ENCODE measurements around the gene PURB.
"Not testable (repeated sequence)": the region's sequence is repeated elsewhere in the genome, so short reads cannot be mapped to it uniquely, and the experiment has no call there.

PURB gene

GRCh38 chr7:44885394-44886317, at the start of gene PURB:
Gene PURB, minus strand, starts transcription at chr7:44885530. Its CDS starts 182 bp downstream, at chr7:44885348.
- peak; percentile 98 for DNase-seq (ENCODE audit: low spot score)
- peak; percentile 98 for FAIRE-seq

GRCh38 chr7:44935016-44935415, 49.7 kb upstream of the PURB start:
- FAIRE-seq = no peak

GRCh38 chr7:44934510-44934909, 49.2 kb upstream of the PURB start:
- FAIRE-seq = not testable (repeated sequence)

More at GRCh38 chr7:44935016-44935415, 49.7 kb upstream of the PURB start:
- DNase-seq (ENCODE audit: low spot score) = no peak

GRCh38 chr7:44930921-44931320, 45.6 kb upstream of the PURB start:
- no peak for FAIRE-seq
- no peak for DNase-seq (ENCODE audit: low spot score)

More at GRCh38 chr7:44934510-44934909, 49.2 kb upstream of the PURB start:
- DNase-seq (ENCODE audit: low spot score) = not testable (repeated sequence)

GRCh38 chr7:44922351-44922694, 37.0 kb upstream of the PURB start:
- DNase-seq (ENCODE audit: low spot score) (no peak), FAIRE-seq (no peak)

GRCh38 chr7:44921607-44922350, 36.4 kb upstream of the PURB start:
- DNase-seq (ENCODE audit: low spot score) = peak; percentile 76
- peak; percentile 61 for FAIRE-seq

GRCh38 chr7:44920119-44920518, 34.8 kb upstream of the PURB start:
- FAIRE-seq (no peak), DNase-seq (ENCODE audit: low spot score) (no peak)

- DNase-seq (ENCODE audit: low spot score) = no peak
- FAIRE-seq = no peak
Observed at GRCh38 chr7:44918029-44918428, 32.7 kb upstream of the PURB start.

GRCh38 chr7:44917465-44917864, 32.1 kb upstream of the PURB start:
- DNase-seq (ENCODE audit: low spot score) = no peak
- no peak for FAIRE-seq

GRCh38 chr7:44914992-44915607, 29.8 kb upstream of the PURB start:
- FAIRE-seq (no peak), DNase-seq (ENCODE audit: low spot score) (no peak)

- no peak for DNase-seq (ENCODE audit: low spot score)
- FAIRE-seq = peak; percentile 42
Observed at GRCh38 chr7:44912775-44913347, 27.5 kb upstream of the PURB start.

- FAIRE-seq = no peak
- no peak for DNase-seq (ENCODE audit: low spot score)
Observed at GRCh38 chr7:44911911-44912310, 26.6 kb upstream of the PURB start.

- no peak for DNase-seq (ENCODE audit: low spot score)
- no peak for FAIRE-seq
Observed at GRCh38 chr7:44909596-44910389, 24.5 kb upstream of the PURB start.

GRCh38 chr7:44906965-44907364, 21.6 kb upstream of the PURB start:
- FAIRE-seq = no peak
- no peak for DNase-seq (ENCODE audit: low spot score)

GRCh38 chr7:44905002-44905635, 19.8 kb upstream of the PURB start:
- no peak for FAIRE-seq
- no peak for DNase-seq (ENCODE audit: low spot score)

- DNase-seq (ENCODE audit: low spot score) (no peak), FAIRE-seq (no peak)
Observed at GRCh38 chr7:44899443-44899842, 14.1 kb upstream of the PURB start.

- FAIRE-seq (no peak), DNase-seq (ENCODE audit: low spot score) (no peak)
Observed at GRCh38 chr7:44898039-44898438, 12.7 kb upstream of the PURB start.

GRCh38 chr7:44897309-44897708, 12.0 kb upstream of the PURB start:
- DNase-seq (ENCODE audit: low spot score) = no peak

GRCh38 chr7:44894888-44895580, 9.7 kb upstream of the PURB start:
- DNase-seq (ENCODE audit: low spot score) (no peak), FAIRE-seq (no peak)

More at GRCh38 chr7:44897309-44897708, 12.0 kb upstream of the PURB start:
- no peak for FAIRE-seq

Measured in urothelium cell line (cell line).